ENCODE data around the gene ZBTB47. TPM values are rescaled to one million over a fixed set of nuclear protein-coding genes. Genes with fewer than 3 reads are reported as not detected.

ZBTB47 gene
- total RNA-seq, 1 donor from 2014 or later, result 22.1 TPM

- DNase-seq, result no peak
Observed at GRCh38 chr3:42712688-42713372, 59.3 kb downstream of the ZBTB47 start.

GRCh38 chr3:42713747-42714146 lies 60.2 kb downstream of the ZBTB47 start:
- no peak for DNase-seq

GRCh38 chr3:42714171-42714852 lies 60.8 kb downstream of the ZBTB47 start:
- DNase-seq, result no peak

Other genes with a start within 250 kb of the ZBTB47 start
- gene LYZL4, start 243.1 kb upstream of the ZBTB47 start, total RNA-seq, result not detected
- 0.16 TPM for gene VIPR1, start 151.1 kb upstream of the ZBTB47 start, total RNA-seq
- gene SEC22C, start 71.7 kb upstream of the ZBTB47 start, total RNA-seq, result 78.5 TPM
- gene SS18L2, start 62.8 kb upstream of the ZBTB47 start, total RNA-seq, result 26.4 TPM
- 246 TPM for gene NKTR, start 53.0 kb upstream of the ZBTB47 start, total RNA-seq
- not detected for gene KLHL40, start 31.8 kb downstream of the ZBTB47 start, total RNA-seq
- gene HHATL, start 49.1 kb downstream of the ZBTB47 start, total RNA-seq, result not detected
- 3.6 TPM for gene CCDC13, start 119.6 kb downstream of the ZBTB47 start, total RNA-seq
- gene HIGD1A, start 150.8 kb downstream of the ZBTB47 start, total RNA-seq, result 117 TPM
- gene ACKR2, start 155.7 kb downstream of the ZBTB47 start, total RNA-seq, result 0.16 TPM
- not detected for gene CYP8B1, start 222.2 kb downstream of the ZBTB47 start, total RNA-seq

Data from occipital lobe (tissue), 2 donors.